GM21381 (cell line): ENCODE data around the gene APCDD1.
"Not testable (repeated sequence)": the region's sequence is repeated elsewhere in the genome, so short reads cannot be mapped to it uniquely, and the experiment has no call there.

ENCODE experiments used
- ATAC-seq: cut with Tn5 transposase; IDR thresholded peaks from one replicate; pipeline ENCODE4 v1.9.1; 2021; ENCODE audit warnings: mild to moderate bottlenecking, moderate library complexity; ENCODE audit not compliant: unreplicated experiment

The APCDD1 gene

DNA sequence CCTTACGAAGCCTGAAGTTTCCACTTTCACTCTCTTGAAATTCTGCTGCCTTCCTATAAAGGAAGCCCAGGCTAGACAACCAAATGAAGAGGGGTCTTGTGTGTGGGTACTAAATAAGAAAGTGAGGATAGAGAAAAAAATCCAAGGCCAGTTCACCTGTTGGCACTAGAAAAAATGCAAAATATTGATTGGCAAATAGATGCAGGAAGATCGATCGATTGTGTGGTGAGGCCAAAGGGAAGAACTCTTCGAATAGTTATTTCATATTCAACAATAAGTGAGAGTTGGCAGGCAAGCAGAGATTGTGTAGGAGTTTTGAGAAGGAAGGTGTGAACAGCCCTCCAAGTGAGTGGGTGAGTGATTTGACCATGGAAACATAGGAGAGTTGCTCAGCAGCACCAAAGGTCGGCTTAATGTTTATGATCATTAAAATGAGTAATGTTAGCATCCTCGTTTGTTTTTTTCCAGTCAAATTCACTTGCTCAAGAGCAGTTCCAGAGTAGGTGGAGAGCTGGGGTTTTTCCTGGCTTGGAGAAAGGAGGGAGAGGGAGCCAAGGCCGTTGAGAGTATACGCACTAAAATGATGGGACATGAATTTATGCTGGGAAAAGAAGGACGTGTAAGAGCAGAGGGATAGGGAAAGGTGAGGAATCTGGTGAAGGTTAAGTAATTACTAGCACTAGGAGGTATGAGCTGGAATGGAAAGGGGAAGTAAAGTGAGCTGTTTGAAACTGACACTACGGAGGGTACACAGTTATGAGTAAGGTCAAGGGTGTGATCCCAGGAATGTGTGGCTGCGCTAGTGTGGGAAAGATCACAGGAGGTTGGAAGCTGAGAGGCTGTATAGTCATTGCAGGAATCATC lies 70.3 kb downstream of the APCDD1 start:
- ATAC-seq: no peak

DNA sequence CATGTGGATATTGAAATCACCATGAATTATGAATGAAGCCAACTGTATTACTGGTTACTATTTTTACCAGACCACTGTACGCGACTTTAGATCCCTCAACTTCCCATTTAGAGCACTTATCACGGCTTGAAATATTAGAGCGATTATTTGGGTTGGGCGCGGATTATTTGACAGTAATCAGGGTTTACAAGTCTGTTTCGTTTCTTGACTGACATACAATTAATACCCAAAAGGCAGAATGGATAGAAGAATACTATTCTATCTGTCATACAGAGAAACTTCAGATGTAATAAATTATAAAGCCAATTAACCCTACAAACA lies 70.9 kb downstream of the APCDD1 start:
- no peak for ATAC-seq

DNA sequence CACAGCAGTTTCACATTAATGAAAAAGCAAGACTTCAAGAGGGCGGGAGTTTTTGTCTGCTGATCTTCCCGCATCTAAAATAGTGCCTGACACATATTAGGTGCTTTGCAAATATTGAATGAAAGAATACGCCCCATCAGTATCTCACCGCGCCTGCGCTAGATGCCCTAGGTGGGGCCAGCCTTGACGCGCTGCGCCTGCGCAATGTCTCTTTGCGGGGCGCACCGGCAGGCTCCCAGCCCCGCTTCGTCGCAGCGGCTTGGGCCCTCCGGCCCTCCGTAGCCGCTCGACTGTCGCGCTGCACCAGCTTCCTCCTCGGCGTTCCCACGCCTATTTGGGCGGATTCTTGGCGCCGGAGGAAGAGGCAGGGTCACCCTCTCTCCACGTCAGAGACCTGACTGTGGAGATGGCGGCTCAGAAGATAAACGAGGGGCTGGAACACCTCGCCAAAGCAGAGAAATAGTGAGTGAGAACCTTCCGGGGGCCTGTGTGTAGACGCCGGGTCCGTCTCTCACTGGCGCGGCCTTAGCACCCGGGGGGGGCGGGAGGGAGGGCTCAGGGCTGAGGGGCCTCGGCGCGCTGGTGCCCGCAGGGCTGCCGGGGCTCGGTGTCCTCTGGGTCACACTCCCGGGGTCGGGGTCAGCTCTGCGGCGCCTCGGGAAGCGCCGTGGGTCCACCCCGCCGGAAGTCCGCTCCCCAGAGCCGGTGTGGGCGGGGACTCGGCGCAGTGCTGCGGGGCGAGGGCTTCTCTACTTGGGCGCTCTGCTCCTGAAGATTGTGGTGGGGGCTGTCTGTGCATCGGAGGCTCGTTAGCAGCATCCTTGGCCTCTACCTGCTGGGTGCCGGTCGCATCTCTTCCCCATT lies 71.5 kb downstream of the APCDD1 start, which contains the start of gene NAPG:
TSS of gene NAPG (plus strand) at position 331 of the 864 bp plus-strand sequence. CDS start at position 407, 76 bp downstream.
- ATAC-seq: peak; percentile 83

DNA sequence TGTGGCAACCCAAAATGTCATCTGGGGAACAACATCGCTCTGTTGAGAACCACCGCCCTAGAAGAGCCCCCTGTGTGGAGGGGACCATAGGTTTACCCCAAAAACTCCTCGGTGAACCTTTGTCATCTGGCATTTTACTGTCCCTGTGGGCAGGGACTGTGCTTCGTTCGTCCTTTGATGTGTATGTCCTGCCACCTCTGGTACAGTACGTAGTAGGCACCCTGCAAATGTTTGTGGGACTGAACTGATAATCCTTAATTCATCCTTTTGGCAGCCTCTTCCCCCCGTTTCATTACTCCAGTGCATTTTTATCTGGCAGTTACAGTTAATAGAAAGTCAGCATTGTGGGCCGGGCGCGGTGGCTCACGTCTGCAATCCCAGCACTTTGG lies 72.1 kb downstream of the APCDD1 start:
- ATAC-seq: no peak

DNA sequence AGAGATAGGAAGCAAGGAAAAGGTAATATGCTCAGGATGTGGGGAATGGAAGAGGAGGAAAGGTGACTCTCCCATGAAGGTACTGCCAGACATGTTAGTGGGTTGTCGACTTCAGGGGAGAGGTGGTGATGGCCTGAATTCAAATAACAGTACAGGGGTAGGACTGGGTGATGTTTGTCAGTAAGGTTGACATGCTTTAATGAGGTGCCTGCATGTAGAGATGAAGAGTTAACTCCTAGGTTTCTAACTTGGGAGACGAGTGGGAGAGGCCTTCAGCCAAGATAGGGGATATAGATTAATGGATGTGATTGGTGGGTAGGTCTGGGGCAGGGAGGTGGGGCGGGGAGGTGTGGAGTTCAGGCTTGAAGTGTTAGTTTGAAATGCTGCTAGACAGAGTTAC lies 74.0 kb downstream of the APCDD1 start:
- no peak for ATAC-seq

DNA sequence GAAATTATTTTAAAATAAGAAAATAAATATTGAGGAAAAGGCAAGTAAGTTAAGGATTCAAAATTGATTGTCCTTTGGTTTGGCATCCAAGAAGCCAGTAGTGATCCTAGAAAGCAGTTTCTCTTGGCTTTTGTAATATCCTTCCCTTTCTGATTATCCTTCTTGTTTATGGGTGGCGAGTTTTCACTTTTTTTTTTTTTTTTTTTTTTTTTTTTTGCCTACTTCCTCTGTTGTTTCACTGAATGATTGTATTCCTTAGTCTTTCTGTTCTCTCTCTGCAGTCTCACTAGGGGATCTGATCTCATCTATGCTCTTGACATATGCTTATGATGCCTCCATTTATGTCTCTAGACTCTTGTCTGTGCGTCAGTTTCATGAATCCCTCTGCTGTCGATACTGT lies 75.6 kb downstream of the APCDD1 start:
- no peak for ATAC-seq

DNA sequence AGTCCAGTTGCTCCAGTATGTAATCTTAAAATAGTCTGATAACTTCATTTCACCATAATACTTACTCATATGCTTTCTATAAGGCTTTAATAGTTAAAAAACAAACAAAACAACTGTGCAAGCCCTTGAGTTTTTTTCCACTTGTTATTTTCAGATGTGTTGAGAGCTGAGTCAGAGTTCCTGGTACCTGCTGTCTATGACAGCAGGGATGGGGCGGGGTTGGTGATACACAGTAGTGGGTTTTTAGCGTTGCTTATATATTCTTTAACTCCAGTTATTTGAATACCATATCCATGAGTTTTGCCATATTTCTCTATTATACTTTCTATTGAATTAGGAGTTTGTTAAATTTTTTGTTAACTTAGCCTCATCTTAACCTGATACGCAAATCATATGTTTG lies 76.4 kb downstream of the APCDD1 start:
- ATAC-seq: no peak

DNA sequence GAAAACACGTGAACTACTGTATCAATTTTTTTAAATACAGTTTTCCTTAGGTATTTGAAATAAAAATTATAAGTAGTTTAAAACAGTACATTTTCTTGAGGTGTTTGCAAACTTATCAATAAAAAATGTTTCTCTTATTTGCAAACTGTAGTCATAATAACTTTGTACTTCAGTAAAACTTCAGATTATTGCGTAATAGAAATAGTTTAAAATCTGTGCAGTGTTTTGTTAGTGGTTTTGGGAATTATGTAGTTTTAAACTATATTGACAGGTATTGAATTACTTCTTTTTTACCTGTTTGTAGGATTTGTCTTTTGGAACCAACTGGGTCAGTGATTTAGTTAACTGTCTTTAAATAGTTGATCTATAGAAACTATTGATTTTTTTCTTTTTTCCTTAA lies 78.7 kb downstream of the APCDD1 start:
- no peak for ATAC-seq

DNA sequence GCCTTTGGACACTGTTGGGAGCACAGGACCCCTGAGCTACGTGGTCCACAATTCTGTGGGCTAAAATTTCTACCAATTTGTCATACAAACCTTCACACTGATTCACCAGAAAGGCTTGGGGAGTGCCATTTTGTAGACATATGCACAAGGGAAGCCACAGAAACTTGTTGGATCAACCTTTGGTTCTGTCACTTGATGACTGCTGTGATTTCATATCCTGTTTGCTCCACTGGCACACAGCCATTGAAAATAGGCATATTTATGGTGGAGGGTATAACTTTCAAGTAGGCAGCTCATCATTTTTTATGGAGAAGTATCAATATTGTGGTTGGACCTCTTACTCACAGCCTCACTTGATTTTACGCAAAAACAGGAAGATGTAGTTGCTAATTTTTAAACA lies 81.8 kb downstream of the APCDD1 start:
- ATAC-seq: no peak

DNA sequence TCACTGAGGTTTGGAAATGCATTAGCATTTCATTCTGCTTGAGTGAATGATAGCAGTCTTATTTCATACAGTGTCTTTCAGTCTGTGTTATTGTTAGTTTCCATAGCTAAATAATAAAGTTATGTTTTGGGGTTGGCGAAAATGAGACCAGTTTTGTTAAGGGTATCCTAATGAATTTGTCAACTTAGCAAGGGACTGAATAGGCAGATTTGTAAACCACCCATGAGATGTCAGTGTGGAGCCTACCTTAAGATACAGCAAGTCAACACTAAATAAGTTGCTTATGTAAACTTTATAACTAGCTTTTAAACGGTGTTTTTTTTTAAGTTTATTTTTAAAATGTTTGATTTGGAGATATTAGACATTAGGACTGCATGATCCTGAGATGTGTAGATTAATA lies 83.3 kb downstream of the APCDD1 start:
- no peak for ATAC-seq

DNA sequence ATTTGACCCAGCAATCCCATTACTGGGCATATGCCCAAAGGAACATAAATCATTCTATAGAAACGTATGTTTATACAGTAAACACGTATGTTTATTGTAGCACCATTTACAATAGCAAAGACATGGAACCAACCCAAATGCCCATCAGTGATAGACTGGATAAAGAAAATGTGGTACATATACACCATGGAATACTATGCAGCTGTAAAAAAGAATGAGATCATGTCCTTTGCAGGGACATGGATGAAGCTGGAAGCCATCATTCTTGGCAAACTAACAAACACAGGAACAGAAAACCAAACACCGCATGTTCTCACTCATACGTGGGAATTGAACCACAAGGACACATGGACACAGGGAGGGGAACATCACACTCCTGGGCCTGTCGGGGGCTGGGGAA lies 84.7 kb downstream of the APCDD1 start:
- ATAC-seq: not testable (repeated sequence)
